GM23338 (cell line): ENCODE measurements around the gene MTHFD1L.

Source experiments
- CREB1 ChIP-seq: fragments of 250-450 bp; sonication (Bioruptor Pico); IDR thresholded peaks from 2 replicates; pipeline ENCODE4 v1.5.0; 2020; ENCODE audit warnings: low read depth, mild to moderate bottlenecking, moderate library complexity
- EZH2 ChIP-seq: fragments of 200-600 bp; sonication (generic); IDR thresholded peaks from one replicate; pipeline ENCODE4 v1.8.0; 2017; ENCODE audit warnings: antibody characterized with exemption, mild to moderate bottlenecking, low read depth; ENCODE audit not compliant: unreplicated experiment
- EZH2phosphoT487 ChIP-seq: fragments of 200-600 bp; sonication (generic); IDR thresholded peaks from one replicate; pipeline ENCODE4 v1.8.1; 2018; ENCODE audit warnings: antibody characterized with exemption; ENCODE audit not compliant: unreplicated experiment
- JUNB ChIP-seq: IDR thresholded peaks from one replicate; pipeline ENCODE4 v1.6.1; 2016; ENCODE audit warnings: antibody characterized with exemption; ENCODE audit not compliant: unreplicated experiment
- POLR2AphosphoS5 ChIP-seq: IDR thresholded peaks from 2 replicates; pipeline ENCODE4 v1.6.1; 2016; ENCODE audit warnings: antibody characterized with exemption, low read depth
- REST ChIP-seq: IDR thresholded peaks from one replicate; pipeline ENCODE4 v1.6.1; 2018; ENCODE audit warnings: antibody characterized with exemption; ENCODE audit not compliant: unreplicated experiment
- ZNF114 ChIP-seq: fragments of 250-450 bp; sonication (Bioruptor Pico); IDR thresholded peaks from 2 replicates; pipeline ENCODE4 v1.5.0; 2020; ENCODE audit warnings: mild to moderate bottlenecking, moderate library complexity
- ZNF331 ChIP-seq: fragments of 250-450 bp; sonication (Bioruptor Pico); IDR thresholded peaks from 2 replicates; pipeline ENCODE4 v1.5.0; 2020; ENCODE audit warnings: low read depth, mild to moderate bottlenecking, moderate library complexity
- TF ChIP-seq, protein P1 (sequence below), 2 experiments: fragments of 200-600 bp in 1 of 2; sonication (generic) in 1 of 2; conservative IDR thresholded peaks; 2 replicates each; pipeline versions ENCODE4 v1.5.1 to v1.6.1; 2016 to 2017; ENCODE audit warnings: antibody characterized with exemption in 2 of 2, low read depth in 2 of 2, mild to moderate bottlenecking in 2 of 2, moderate library complexity in 1 of 2
- TF ChIP-seq, protein P2 (sequence below): fragments of 250-450 bp; sonication (Bioruptor Pico); IDR thresholded peaks from 2 replicates; pipeline ENCODE4 v1.5.0; 2020; ENCODE audit warnings: mild to moderate bottlenecking, moderate library complexity
- TF ChIP-seq, protein P3 (sequence below): IDR thresholded peaks from 2 replicates; pipeline ENCODE4 v1.6.1; 2016; ENCODE audit warnings: antibody characterized with exemption

- peak; percentile 81; the same call in 1 of the 2 replicates for TF ChIP-seq POLR2AphosphoS5
- TF ChIP-seq EZH2, result no peak
- TF ChIP-seq, protein P1, sequence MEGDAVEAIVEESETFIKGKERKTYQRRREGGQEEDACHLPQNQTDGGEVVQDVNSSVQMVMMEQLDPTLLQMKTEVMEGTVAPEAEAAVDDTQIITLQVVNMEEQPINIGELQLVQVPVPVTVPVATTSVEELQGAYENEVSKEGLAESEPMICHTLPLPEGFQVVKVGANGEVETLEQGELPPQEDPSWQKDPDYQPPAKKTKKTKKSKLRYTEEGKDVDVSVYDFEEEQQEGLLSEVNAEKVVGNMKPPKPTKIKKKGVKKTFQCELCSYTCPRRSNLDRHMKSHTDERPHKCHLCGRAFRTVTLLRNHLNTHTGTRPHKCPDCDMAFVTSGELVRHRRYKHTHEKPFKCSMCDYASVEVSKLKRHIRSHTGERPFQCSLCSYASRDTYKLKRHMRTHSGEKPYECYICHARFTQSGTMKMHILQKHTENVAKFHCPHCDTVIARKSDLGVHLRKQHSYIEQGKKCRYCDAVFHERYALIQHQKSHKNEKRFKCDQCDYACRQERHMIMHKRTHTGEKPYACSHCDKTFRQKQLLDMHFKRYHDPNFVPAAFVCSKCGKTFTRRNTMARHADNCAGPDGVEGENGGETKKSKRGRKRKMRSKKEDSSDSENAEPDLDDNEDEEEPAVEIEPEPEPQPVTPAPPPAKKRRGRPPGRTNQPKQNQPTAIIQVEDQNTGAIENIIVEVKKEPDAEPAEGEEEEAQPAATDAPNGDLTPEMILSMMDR (conservative IDR thresholded peaks at IDR 0.05; ENCODE audit: low read depth in 2 of 2), result no peak
- TF ChIP-seq, protein P2, sequence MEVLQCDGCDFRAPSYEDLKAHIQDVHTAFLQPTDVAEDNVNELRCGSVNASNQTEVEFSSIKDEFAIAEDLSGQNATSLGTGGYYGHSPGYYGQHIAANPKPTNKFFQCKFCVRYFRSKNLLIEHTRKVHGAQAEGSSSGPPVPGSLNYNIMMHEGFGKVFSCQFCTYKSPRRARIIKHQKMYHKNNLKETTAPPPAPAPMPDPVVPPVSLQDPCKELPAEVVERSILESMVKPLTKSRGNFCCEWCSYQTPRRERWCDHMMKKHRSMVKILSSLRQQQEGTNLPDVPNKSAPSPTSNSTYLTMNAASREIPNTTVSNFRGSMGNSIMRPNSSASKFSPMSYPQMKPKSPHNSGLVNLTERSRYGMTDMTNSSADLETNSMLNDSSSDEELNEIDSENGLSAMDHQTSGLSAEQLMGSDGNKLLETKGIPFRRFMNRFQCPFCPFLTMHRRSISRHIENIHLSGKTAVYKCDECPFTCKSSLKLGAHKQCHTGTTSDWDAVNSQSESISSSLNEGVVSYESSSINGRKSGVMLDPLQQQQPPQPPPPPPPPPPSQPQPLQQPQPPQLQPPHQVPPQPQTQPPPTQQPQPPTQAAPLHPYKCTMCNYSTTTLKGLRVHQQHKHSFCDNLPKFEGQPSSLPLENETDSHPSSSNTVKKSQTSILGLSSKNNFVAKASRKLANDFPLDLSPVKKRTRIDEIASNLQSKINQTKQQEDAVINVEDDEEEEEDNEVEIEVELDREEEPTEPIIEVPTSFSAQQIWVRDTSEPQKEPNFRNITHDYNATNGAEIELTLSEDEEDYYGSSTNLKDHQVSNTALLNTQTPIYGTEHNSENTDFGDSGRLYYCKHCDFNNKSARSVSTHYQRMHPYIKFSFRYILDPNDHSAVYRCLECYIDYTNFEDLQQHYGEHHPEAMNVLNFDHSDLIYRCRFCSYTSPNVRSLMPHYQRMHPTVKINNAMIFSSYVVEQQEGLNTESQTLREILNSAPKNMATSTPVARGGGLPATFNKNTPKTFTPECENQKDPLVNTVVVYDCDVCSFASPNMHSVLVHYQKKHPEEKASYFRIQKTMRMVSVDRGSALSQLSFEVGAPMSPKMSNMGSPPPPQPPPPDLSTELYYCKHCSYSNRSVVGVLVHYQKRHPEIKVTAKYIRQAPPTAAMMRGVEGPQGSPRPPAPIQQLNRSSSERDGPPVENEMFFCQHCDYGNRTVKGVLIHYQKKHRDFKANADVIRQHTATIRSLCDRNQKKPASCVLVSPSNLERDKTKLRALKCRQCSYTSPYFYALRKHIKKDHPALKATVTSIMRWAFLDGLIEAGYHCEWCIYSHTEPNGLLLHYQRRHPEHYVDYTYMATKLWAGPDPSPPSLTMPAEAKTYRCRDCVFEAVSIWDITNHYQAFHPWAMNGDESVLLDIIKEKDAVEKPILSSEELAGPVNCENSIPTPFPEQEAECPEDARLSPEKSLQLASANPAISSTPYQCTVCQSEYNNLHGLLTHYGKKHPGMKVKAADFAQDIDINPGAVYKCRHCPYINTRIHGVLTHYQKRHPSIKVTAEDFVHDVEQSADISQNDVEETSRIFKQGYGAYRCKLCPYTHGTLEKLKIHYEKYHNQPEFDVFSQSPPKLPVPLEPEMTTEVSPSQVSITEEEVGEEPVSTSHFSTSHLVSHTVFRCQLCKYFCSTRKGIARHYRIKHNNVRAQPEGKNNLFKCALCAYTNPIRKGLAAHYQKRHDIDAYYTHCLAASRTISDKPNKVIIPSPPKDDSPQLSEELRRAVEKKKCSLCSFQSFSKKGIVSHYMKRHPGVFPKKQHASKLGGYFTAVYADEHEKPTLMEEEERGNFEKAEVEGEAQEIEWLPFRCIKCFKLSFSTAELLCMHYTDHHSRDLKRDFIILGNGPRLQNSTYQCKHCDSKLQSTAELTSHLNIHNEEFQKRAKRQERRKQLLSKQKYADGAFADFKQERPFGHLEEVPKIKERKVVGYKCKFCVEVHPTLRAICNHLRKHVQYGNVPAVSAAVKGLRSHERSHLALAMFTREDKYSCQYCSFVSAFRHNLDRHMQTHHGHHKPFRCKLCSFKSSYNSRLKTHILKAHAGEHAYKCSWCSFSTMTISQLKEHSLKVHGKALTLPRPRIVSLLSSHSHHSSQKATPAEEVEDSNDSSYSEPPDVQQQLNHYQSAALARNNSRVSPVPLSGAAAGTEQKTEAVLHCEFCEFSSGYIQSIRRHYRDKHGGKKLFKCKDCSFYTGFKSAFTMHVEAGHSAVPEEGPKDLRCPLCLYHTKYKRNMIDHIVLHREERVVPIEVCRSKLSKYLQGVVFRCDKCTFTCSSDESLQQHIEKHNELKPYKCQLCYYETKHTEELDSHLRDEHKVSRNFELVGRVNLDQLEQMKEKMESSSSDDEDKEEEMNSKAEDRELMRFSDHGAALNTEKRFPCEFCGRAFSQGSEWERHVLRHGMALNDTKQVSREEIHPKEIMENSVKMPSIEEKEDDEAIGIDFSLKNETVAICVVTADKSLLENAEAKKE, result no peak
- TF ChIP-seq EZH2phosphoT487, result no peak
- no peak for TF ChIP-seq ZNF114 (CRISPR knock-in tag)
- TF ChIP-seq REST, result no peak
- TF ChIP-seq CREB1 (CRISPR knock-in tag), result peak; percentile 61
- TF ChIP-seq, protein P3, sequence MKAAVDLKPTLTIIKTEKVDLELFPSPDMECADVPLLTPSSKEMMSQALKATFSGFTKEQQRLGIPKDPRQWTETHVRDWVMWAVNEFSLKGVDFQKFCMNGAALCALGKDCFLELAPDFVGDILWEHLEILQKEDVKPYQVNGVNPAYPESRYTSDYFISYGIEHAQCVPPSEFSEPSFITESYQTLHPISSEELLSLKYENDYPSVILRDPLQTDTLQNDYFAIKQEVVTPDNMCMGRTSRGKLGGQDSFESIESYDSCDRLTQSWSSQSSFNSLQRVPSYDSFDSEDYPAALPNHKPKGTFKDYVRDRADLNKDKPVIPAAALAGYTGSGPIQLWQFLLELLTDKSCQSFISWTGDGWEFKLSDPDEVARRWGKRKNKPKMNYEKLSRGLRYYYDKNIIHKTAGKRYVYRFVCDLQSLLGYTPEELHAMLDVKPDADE, result peak; percentile 35
- TF ChIP-seq JUNB, result no peak
- no peak for TF ChIP-seq ZNF331 (CRISPR knock-in tag)
Observed at GRCh38 chr6:150866147-150866990, 867 bp downstream of the MTHFD1L start.
